Stimulated activated CD8-positive, alpha-beta memory T cell treated with anti-CD3 and anti-CD28 coated beads, Interleukin-2, amount 100 ng/mL, for 48 hours (primary cell): ENCODE results near the gene EFTUD2.

Source experiments
- DNase-seq, 2 donors: peaks; one replicate each; pipeline ENCODE4 v3.0.0-alpha.2; 2020; ENCODE audit warnings: low read depth in 2 of 2

The EFTUD2 gene

DNA sequence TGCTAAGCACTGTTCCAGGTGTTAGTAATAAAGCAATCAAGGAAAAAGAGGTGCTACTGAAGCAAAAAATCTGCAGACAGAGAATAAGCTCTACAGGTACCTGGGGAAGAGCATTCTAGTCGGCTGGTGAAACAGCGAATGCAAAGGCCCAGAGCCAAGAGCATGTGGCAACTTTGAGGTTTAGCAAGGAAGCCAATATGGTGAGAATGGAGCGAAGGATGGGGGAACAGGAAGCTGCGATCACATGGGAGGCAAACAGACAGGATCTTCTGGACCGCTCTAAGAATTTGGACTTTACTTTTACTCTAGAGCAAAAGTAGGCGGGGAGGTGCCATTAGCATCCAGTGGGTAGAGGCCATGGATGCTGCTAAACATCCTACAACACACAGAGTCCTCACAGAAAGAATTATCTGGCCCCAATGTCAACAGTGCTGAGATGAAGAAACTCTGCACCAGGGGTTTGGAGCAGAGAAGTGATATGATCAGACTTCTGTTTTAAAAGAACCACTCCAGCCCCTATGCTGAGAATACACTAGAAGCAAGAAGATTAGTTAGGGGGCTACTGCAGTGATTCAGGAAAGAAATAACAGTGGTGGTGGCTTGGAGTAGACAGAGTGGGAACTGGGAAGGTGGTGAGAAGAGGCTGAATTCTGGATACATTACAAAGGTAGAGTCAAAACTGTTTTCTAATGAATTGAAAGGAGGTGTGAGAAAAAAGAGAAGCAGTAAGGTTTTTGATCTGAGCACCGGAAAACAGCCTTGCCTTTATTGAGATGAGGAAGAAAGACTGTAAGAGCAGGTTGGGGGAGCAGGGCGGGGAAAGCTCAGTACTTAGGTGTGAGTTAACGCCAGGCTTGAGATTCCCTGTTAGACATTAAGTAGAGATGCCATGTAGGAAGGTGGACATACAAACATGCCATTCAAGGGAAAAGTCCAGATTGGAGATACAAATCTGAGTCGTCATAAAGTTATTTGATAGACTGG is 11.0 kb downstream of the EFTUD2 start:
- DNase-seq, result no peak

GRCh38 chr17:44887016-44887415 is 12.2 kb downstream of the EFTUD2 start:
- no peak for DNase-seq

GRCh38 chr17:44884941-44885340 is 14.3 kb downstream of the EFTUD2 start:
- DNase-seq, result no peak

DNA sequence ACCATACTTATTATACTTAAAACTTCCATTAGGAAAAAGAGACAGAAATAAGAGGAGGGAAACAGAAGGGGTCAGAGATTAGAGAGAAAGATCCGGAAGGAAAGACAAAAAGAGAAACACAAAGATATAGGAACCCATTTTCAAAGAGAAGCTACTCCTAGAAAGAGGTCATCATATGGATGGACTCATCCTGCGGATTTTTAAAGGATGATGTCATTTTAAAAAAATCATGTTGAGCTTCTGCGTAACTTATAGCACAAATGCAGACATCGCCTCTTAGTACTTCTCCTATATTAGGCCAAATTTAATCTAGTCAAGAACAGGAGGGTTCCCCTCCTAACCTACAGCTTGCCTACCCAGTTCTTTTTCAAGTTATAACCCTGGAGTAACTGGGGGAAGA is 18.1 kb downstream of the EFTUD2 start:
- no peak for DNase-seq

- DNase-seq, result no peak
Observed at GRCh38 chr17:44880062-44880461, 19.2 kb downstream of the EFTUD2 start.

DNA sequence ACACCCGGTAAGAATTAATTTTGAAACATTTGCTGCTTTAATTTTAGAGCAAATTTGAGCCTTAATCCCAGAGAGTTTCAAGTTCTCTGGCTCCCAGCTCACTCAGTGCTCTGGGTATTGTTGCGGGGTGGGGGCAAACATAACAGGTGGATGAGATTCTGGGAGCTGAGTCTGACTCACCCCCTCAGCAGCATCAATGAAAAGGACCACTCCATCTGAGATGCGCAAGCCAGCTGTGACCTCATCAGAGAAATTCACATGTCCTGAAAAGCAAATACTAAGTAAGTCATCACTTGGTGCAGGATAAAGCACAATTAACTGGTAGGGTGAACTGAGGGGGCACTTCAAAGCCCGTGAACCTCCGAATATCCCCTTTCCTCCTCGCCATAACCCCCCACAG is 19.9 kb downstream of the EFTUD2 start:
- no peak for DNase-seq

DNA sequence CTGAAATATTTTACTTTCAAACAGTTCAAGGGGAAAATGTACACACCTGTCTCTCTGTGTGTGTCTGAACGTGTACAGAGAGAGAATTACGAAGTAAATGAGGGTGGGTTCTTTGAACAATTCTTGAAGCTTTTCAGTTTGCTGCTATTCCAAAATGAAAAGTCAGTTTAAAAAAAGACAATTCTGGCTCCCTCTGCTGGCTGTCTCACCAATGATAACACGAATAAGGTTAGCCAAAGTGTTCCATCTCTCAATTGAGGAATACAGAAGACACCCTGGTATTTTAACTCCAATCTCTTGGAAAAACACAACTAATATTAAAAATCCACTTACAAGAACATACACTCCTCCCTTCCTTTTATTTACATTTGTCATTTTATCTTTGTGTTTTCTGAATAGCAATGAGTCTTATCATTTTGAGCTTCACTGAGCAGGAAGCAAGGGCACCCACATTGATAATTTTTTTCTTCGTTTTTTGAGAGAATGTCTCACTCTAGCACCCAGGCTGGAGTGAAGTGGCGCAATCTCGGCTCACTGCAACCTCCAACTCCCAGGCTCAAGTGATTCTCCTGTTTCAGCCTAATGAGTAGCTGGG is 20.5 kb downstream of the EFTUD2 start:
- DNase-seq, result no peak

DNA sequence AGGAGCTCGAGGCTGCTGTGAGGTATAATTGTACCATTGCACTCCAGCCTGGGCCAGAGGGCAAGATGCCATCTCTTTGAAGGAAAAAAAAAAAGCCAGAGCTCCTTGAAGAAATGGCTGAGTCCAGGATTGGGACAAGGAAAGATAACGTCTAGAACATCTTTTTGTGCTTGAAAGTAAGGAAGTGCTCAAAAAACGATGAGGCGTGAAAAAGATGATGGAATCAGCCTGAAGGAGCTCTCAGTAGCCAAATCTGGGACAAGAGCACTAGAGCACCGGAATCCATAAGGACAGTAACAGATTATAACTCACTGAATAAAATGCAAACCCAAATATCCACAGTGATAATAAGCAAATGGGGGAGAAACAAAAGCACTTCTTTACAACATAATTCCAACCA is 22.1 kb downstream of the EFTUD2 start:
- DNase-seq, result no peak

DNA sequence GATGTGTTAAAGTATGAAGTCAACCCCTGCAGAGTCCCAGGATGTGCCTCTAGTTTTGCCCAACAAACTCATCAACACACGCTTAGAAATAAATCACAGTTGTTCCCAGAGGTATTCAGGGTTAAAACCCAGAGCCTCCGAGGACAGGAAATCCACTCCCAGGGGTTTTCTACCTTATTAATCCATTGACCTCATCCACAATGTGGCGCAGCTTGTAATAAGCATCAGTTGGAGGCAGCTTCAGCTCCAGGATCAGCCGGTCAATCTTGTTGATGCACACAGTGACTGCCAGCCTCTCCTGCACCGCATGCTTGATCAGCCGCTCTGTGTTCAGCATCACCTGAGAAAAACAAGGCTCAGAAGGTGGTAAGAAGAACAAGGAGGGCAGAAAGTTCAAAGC is 23.5 kb downstream of the EFTUD2 start:
- DNase-seq, result no peak

GRCh38 chr17:44872131-44872768 is 27.0 kb downstream of the EFTUD2 start:
- DNase-seq, result no peak

DNA sequence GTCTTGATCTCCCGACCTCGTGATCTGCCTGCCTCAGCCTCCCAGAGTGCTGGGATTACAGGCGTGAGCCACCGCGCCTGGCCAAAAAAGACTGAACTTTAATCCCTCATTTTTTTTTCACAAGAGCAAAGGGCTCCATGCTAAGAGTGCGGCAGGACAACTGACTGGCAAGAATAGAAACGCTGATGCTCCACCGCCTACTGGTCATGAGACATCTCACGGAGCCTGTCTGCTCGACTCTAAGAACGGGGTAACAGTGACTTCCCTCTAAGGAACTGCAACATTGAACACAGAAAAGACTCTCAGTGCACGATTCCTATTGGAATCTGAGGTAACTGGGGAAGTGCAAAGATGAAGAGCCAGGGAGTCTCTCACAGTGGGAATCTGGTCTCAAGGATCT is 27.7 kb downstream of the EFTUD2 start:
- DNase-seq, result no peak

GRCh38 chr17:44867841-44868240 is 31.4 kb downstream of the EFTUD2 start:
- no peak for DNase-seq

- DNase-seq, result no peak
Observed at GRCh38 chr17:44865931-44866330, 33.3 kb downstream of the EFTUD2 start.

GRCh38 chr17:44865231-44865660 is 34.0 kb downstream of the EFTUD2 start:
- peak; percentile 12 to 35 for DNase-seq

DNA sequence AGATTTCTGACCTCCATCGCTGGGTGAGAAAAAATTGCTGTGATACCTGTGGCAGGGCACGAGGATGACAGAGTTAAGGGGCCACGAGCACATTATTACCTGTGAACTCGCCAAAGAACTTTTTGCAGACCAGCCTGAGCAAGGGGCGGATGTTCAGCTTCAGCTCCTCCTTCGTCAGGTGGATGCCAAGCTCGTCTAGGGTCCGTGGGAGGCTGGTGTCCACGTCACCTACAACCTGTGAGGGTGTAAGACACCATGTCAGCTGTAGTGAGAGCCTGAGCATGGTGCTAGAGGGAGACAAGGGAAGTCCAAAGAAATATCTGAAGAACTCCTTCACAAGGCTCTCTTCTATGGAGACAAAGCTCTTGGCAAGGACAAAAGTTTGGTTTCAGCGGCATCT is 34.4 kb downstream of the EFTUD2 start:
- no peak for DNase-seq

DNA sequence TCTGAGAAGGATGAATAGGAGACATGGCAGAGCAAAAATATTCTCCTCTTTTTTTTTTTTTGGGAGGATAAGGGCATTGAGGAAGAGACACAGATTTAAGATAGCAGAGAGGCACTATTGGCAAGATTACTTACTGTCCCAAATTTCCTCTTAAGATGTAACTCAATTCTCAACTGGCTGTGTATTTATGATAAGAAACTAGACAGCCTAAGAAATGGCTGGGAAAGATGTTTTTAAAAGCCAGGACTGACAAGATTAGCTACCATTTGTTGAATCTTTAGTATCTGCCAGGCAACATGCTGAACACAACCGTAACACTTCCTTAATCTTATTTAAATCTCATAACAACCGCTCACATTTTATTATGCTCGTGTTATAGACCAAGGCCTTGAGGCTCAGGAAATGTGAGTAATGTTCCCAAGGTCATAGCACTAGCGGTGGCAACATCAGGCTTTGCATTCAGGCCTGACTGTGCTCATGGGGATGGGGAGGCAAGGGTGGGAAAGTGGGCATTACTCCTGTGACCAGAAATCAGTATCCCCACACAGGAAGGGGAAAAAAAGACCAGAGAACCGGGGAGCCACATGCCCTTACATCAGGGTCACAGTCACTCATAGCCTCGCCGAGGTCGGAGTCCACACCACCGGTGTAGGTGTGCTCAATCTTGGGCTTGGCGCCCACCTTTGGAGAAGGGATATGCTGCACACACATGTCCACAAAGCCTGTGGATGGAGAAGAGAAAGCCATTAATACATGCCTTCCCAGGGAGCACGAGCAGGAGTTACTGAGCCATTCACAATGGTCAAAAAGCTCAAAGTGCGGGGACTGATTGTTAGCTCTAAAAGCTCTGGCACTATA is 36.0 kb downstream of the EFTUD2 start:
- no peak for DNase-seq

GRCh38 chr17:44862278-44862914 is 36.8 kb downstream of the EFTUD2 start:
- no peak for DNase-seq

GRCh38 chr17:44859701-44860100 is 39.5 kb downstream of the EFTUD2 start:
- no peak for DNase-seq

GRCh38 chr17:44854192-44854591 is 45.1 kb downstream of the EFTUD2 start:
- DNase-seq, result no peak

- DNase-seq, result no peak
Observed at GRCh38 chr17:44850612-44851011, 48.6 kb downstream of the EFTUD2 start.

- no peak for DNase-seq
Observed at GRCh38 chr17:44850025-44850424, 49.2 kb downstream of the EFTUD2 start.
